Myocyte (in vitro differentiated cells): ENCODE data around the gene MTARC1. TPM values are rescaled to one million over a fixed set of nuclear protein-coding genes. Genes with fewer than 3 reads are reported as not detected.

Experiments used
- DNase-seq: peaks from one replicate; pipeline ENCODE4 v3.0.0-alpha.2; 2012; ENCODE audit warnings: low read depth
- total RNA-seq: library from RNA; depleted of rRNA; stranded (reverse); fragments of >200 nt; gene quantifications from 2 replicates; pipeline ENCODE4 v1.2.3, GENCODE V29; 2014

Gene MTARC1
- total RNA-seq, 1 donor from 2014 or later, result 0.51 TPM

DNA sequence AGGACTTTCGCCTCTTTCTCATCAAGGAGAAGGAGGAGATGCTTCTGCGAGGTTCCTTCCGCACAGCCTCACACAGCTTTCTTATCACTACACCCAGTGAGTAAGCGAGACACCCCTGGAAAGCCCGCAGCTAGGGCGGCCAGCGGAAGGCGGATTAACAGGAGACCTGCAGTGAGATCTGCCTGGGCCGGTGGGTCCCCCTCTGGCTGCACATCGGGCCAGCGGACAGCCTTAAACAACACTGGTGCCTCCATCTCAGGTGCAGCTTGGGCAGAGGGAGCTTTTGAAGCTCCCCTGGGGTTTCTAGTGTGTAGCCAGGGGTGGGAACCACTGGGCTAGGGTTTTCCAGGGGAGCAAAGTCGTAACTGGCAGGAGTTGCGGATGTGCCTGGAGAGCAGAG lies 17.5 kb upstream of the MTARC1 start:
- DNase-seq, result no peak

DNA sequence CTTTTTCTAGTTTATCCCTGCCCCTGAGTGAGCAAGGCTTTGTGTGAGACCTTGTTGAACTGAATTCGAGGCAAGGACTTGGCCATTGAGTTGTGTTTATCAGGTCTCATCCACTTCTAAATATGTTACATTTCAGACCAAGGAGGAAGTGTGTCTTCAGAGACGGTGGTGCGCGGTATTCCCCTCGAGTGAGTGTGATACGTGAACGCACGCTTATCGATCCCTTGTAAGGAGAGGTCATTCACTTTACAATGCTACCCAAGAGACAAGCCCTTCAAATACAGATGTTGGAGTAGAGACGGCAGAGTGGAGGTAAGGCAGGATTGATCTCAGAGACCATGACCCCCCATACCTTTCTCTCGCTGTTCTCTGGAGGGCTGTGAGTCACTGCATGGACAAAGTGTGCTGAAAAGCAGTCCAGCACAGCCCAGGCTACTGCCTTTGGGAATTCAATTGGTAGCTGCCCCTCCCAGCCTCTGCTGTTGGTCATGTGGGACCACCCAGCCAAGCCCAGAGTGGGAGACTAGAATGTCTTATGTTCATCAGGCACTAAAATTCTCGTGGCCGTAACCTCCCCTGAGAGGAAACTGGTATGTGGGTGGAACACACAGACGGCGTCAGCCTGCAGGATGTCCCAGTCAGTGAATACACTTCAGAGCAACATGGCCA lies 16.3 kb upstream of the MTARC1 start:
- DNase-seq, result no peak

DNA sequence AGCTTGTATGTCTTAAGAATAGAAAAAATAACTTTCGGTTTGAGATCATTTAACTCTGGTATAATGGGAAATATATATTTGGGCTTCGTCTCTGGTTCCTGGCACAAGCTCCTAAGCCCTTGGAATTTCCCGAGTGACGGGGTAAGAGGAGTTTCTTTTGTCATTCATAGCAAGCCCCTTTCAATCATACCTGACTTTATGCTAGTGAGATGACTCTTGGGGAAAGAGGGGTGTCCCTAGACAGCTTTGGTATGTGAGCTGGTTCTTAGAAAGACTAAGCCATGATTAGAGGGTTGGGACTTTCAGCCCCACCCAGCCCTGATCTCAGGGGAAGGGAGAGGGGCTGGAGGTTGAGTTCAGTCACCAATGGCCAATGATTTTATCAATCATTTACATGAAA lies 13.9 kb upstream of the MTARC1 start:
- DNase-seq, result no peak

DNA sequence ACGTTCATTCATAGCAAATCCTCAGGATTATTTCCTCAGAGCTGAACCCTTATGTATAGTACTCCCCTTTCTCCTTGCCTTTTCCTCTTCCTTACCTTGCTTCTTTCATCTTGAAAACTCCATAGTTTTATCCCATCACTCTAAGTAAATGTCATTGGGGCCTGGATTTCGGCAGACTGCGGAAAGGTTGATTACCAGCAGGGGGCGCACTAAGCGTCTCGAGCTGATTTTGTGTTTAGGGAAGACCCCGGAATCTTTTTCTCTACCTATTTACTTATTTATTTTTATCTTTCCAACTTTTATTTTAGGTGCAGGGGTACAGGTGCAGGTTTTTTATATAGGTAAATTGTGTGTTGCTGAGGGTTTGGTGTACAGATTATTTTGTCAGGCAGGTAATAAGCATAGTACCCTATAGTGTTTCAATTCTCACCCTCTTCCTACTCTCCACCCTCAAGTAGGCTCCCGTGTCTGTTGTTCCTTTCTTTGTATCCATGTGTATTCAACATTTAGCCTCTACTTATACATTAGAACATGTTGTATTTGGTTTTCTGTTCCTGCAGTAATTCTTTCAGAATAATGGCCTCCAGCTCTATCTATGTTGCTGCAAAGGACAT lies 11.4 kb upstream of the MTARC1 start:
- peak; percentile 38 for DNase-seq

DNA sequence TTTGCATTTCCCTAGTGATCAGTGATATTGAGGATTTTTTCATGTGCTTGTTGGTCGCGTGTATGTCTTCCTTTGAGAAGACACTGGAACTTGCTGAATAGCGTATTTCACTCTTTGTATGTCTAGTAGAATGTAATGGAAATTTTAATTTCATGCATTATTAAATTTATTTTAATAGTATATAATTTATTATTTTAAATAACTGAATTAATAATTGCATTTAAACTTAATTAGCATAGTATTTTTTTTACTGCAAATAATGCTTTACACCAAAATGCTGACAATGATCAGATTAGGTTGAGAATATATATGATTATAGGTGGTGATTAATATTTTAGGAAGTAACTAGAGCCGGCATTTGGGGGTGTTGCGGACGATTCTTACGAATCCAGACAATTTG lies 10.5 kb upstream of the MTARC1 start:
- DNase-seq, result no peak

DNA sequence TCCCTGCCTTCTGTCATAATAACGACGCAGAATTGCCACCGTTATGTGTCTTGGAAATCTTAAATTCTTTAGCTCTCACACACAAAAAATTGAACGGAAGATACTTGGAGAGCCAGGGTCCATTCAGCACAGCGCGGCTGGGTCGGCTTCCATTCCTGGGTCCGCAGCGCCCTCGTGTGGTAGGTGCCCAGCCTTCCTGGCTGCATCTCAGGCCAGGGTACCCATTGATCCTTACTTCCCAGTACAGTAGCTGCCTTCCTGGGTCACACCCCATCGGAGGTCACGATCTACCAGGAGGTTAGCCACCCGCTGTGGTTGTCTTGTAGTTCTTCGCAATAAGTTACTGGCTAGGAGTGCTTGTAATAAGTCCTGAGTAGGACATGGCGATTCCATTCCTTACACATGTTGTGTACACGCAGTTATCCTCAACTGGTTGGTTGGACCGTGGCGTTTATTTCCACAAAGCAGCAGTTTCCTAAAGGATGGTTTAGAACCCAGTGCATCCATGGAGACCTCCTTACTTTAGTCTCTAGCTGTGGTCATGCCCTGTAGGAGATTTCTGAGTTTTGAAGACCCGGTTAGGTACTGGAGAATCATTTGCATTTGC lies 9.9 kb upstream of the MTARC1 start:
- DNase-seq, result peak; percentile 75

DNA sequence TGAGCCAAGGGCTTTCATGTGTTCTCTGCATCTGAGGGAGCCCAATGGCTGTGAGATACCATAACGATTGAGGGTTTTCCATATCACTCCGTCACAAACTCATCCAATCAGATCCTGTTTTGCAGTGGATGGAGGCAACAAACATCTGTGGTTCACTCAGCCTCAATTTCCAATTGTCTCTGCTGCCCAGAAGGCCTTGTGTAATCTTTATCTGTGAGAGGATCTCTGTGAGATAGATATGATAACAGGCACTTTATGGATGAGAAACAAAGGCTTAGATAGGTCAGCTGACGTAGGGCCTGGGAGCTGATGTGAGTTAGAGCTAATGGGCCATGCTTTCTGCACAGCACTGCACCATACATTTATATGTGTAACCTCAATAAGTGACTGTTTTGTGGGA lies 3.3 kb upstream of the MTARC1 start:
- DNase-seq, result no peak

DNA sequence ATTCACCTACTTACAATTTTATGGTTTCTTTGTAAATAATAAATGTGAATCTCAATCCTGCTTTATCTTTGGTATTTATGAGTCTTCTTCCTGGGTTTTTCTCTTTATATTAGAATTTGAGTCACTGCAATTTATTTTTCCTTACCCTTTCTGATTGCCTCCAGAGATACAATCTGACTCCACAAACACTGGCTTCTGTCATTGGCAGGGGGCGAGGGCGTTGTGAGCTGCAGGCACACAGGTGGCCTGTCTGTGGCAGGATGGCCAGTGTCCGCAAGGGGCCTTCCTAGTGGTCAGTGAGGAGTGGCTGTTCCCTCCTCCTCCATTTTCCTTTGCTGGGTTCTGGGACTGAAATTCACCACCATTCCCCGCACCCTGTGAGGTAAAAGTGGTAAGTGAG lies 2.0 kb upstream of the MTARC1 start:
- no peak for DNase-seq

DNA sequence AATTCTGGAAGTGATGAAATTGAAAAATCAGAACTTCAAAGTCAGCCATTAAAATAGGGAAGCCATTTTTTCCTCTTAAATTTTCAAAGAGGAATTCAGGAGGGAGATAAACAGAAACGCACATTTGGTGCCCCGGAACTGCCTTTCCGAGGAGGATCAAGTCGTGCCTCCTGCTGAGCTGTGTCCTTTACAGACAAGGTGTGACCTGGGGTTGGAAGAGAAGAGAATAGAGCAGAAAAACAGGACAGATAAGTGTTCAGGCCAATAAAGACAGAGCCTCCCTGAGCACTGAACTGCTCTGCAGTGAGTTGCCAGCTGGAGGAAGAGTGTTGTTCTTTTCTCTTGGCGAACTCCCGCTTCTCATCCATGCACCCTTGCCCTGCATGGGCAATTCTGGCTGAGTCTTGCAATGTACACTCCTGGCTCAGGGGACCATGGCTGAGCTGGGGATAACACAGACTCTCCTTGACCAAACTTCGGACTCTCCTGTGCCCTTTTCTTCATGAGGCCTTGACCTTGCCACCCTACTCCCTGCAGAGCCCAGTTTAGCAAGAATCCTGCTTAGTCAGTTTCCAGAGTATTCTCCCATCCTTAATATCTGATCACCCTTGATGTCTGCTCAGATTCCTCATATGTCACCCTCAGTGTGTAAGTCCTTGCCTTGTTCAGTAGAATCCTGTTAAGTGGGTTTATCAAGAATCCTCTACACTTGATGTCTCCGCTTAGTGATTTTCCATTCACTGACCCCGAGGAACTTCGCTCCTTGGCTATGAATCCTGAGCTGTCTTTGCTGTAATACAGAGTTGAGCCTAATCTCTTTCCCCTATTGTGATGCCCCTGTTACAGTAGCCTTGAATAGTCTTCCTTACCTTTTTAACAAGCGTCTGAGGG lies 1.3 kb upstream of the MTARC1 start:
- no peak for DNase-seq

DNA sequence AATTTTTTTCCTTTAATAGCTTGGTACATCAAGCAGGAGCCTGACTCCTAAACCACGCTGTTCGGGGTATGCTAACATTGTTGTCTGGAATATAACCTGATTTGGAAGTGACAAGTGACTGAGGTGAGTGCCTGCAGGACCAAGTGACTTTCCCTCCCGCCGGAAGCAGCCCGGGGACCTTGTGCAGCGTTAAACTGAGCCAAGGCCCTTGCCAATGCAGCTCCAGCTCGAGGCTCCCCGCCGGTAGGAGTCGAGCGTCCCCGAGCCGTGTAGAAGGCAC lies 716 bp upstream of the MTARC1 start:
- DNase-seq, result no peak

DNA sequence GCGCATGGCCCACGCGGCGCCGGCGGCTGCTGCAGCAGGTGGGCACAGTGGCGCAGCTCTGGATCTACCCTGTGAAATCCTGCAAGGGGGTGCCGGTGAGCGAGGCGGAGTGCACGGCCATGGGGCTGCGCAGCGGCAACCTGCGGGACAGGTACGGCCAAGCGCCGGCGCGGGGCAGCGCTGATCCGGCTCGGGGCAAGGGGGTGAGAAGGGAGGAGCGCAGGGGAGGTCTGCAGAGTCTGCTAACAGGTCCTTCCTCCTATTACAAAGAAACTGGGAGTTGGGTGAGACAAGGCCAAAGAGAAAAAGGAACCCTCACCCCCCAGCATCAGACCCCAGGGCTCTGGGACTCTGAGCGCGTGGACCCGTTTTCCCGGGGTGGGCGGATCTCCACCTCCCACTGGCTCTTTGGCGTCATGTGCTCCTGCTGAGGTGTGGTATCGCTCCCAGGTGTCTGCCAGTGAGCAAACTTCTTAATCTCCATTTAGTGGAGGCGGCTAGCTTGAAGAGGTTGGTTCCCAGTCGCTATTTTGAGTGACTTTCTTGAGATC lies 431 bp downstream of the MTARC1 start:
- no peak for DNase-seq

DNA sequence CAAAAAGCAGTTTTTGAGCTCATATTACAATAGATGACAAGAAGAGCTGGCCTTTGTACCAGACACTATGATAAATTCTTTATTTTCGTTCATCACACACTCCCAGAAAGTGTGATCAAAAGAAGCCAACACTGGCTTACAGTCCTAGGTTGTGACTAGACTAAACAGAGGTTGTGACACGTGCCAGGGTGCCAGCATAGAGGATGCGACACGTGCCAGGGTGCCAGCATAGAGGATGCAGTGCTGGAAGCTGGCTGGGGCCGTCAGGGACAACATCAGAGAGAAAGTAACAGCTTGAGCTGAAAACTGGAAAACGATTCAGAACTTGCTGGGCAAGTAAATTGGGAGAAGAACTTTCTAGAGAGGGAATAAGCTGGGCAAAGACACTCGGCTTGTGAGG lies 2.2 kb downstream of the MTARC1 start:
- DNase-seq, result no peak

DNA sequence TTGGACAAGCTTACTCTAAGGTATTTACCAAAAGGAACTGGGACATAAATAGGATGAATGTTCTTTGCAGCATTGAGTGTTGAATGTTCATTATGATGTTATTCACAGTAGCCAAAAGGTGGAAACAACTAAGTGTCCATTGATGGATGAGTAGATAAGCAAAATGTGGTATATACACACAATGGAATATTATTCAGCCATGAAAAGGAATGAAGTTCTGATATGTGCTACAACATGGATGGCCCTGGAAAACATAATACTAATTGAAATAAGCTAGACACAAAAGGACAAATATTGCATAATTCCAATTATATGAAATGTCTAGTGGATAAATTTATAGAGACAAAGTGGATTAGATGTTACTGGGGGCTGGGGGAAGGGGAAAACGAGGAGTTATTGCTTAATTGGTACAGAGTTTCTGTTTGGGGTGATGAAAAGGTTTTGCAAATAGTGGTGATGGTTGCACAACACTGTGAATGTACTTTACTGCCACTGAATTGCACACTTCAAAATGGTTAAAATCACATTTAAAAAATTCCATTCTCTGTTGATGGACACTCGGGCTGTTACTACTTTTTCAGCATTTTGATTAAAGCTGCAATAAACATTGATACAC lies 2.9 kb downstream of the MTARC1 start:
- no peak for DNase-seq

DNA sequence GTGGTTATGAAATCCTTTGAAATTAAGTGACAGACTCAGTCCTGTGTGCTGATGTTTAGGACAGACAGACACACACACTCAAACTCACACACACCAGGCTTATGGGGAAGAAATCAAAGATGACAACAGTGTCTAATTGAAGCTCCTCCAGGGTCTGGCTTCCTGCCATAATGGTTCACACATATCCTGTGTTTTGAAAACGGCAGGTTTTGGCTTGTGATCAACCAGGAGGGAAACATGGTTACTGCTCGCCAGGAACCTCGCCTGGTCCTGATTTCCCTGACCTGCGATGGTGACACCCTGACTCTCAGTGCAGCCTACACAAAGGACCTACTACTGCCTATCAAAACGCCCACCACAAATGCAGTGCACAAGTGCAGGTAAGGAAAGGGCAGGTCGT lies 4.6 kb downstream of the MTARC1 start:
- no peak for DNase-seq

DNA sequence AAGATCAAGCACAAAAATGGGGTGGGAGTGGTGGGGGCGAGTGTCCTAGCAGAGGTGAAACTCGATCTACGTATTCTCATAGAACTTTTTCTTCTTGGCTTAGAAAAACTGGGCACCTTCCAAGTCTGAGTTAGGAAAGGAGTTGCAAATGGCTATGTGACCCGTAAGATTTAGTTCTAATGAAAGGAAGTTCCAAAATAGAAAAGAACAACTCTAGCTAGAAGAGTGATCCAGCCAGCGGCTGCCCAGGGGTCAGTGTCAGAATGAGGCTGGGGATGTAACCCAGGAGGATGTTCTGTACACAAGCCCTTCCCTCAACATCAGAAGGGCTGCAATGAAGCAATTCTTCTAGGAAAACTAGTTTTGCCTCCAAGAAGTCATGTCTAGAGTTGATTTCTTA lies 5.2 kb downstream of the MTARC1 start:
- no peak for DNase-seq

DNA sequence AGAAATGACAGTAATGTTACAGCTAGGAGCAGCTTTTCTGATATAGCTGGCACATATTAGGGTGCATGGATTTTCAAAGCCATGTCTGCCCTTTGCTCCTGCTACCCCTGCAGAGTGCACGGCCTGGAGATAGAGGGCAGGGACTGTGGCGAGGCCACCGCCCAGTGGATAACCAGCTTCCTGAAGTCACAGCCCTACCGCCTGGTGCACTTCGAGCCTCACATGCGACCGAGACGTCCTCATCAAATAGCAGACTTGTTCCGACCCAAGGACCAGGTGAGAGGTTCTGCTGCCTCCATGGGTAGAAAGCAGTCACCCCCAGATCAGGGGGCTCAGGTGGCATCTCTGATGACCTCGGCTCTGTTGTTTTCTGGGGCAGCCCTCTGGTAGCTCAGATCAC lies 9.8 kb downstream of the MTARC1 start:
- DNase-seq, result no peak

DNA sequence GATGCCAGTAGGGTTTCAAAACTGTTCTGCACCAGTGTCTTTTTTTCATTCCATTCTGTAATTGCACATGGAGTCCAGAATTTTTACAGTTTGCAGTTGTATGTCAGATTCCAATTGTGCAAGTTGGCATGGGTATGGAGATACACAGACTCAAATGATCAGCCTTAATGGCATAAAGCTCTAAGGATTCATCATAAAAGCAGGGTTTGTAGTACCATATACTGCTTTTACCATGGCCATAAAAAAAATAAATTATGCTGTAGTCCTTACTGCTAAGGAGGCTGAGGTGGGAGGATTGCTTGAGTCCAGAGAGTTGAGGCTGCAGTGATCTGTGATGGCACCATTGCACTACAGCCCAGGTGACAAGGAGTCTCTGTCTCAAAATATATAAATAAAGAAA lies 10.3 kb downstream of the MTARC1 start:
- no peak for DNase-seq

DNA sequence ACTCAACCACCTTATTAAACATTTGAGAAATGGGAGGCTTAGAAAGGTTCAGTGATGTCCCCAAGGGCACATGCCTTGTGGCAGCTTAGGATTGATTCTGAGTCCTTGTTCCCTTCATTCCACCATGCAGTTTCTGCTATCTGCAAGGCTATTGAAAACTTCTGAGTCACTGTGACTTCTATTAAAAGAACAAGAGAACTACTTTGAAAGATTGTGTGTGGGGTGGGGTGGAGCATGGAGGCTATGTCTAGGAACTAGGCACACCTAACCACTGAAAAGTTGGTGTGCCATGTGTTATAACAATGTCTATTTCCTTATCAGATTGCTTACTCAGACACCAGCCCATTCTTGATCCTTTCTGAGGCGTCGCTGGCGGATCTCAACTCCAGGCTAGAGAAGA lies 10.8 kb downstream of the MTARC1 start:
- DNase-seq, result peak; percentile 71

DNA sequence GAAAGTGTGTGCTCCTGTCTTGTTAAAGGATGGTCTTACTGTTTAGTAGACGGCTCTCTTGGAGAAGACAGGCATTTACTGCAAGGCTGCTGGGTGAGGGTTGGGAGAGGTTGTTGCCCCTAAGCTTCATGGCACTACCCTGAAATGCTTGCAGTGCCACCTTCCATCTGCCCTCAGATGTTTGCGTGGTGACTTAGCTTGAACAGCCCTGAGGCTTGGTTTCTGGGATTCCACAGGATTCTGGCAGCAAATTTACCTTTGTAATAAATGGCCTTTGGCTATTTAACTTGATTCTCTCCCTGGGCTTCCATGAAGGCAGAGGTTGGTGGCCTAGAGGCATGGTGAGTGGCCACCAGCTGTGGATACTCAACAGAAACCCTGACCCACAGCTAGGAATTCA lies 11.6 kb downstream of the MTARC1 start:
- no peak for DNase-seq

DNA sequence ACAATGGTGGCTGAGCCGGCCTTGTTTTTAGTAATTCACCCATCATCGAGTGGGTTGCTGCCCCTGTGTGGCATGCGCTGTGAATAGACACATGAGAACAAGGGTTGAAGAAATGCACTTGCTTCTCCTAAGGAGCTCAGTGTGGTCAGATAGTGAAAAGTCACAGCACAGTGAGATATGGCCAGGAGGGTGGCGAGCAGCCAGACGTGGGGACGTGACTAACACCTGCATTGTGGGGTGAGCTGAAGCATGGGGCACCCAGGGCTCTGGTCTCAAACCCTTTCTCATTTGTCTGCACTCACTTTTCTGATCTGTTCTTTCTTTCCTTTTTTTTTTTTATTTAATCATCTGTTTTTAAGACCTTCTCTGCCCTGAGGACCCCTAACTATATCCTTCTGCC lies 13.5 kb downstream of the MTARC1 start:
- DNase-seq, result no peak

DNA sequence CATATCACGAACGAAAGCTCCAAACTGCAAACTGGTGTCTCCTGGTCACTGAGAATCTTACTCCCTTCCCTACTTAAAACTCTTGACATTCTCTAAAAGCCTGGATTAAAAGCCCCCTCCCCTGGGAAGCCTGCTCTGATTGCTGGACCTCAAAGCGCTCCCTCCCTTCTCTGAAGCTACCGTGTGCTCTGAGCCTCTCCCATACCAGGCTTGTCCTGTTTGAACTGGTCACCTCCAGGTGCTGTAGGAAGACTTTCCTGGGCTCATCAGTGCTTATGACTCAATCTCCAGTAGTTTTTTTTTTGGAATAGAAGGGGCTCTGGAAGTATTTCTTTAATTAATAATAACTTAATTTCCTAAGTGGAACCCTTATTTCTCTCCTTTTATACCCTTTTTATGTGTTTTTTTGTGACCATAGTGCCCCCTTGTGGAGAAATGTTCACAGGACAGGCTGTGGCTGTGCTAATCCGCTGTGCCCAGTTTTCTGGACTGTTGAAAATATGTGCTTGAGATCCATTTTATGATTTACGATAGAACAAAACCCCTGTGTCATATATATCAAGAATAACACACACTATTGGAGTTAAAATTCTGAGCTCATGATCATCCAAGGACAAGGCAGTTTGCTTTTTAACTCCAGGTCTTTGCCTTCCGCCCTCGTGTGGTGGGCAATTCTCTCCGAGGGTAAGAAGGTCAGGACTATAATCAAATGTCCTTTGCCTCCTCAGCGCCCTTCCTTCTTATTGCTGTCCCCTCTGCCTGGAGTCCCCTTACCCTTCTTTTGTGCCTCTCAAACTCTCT lies 16.9 kb downstream of the MTARC1 start:
- peak; percentile 51 for DNase-seq
